Transverse colon (tissue), 4 donors: ENCODE results near the gene HSH2D. TPM values are rescaled to one million over a fixed set of nuclear protein-coding genes. Genes with fewer than 3 reads are reported as not detected.
"Not testable (repeated sequence)": the region's sequence is repeated elsewhere in the genome, so short reads cannot be mapped to it uniquely, and the experiment has no call there.

Source experiments
- DNase-seq: peaks from one replicate; pipeline ENCODE4 v3.0.0-alpha.2; 2019
- H3K27ac ChIP-seq, 4 donors: fragments of 200-600 bp; sonication (generic); 2 replicates each; pipeline ENCODE4 v1.5.1; 2016 to 2018; ENCODE audit warnings: inconsistent platforms in 4 of 4
- H3K27me3 ChIP-seq: fragments of 200-600 bp; sonication (generic); 2 replicates; pipeline ENCODE4 v1.5.1; 2017; ENCODE audit warnings: inconsistent platforms
- H3K36me3 ChIP-seq, 4 donors: fragments of 200-600 bp; sonication (generic); 2 replicates each; pipeline ENCODE4 v1.5.1; 2017 to 2019; ENCODE audit warnings: inconsistent platforms in 4 of 4
- H3K4me1 ChIP-seq, 4 donors: fragments of 200-600 bp; sonication (generic); 2 replicates each; pipeline ENCODE4 v1.5.1; 2017 to 2020; ENCODE audit warnings: inconsistent platforms in 4 of 4
- H3K4me3 ChIP-seq, 4 donors: fragments of 200-600 bp; sonication (generic); 1 replicate in 1 of 4; 2 replicates in 3 of 4; pipeline versions ENCODE4 v1.5.1 to v1.6.1; 2017 to 2019; ENCODE audit warnings: inconsistent platforms in 4 of 4
- H3K9me3 ChIP-seq, 2 donors: fragments of 200-600 bp; sonication (generic); 2 replicates each; pipeline ENCODE4 v1.5.1; 2017 to 2019; ENCODE audit warnings: inconsistent platforms in 2 of 2
- EP300 ChIP-seq: sonication (generic); formaldehyde crosslinking; IDR thresholded peaks from one replicate; pipeline ENCODE4 v1.6.1; 2017; ENCODE audit warnings: antibody characterized with exemption, low read depth
- POLR2A ChIP-seq: fragments of 450-650 bp; IDR thresholded peaks from one replicate; pipeline ENCODE4 v1.6.1; 2016; ENCODE audit warnings: antibody characterized with exemption, mild to moderate bottlenecking, moderate library complexity
- POLR2AphosphoS5 ChIP-seq, 3 donors: sonication (generic); formaldehyde crosslinking; IDR thresholded peaks; one replicate each; pipeline ENCODE4 v1.6.1; 2016; ENCODE audit warnings: antibody characterized with exemption in 3 of 3
- WGBS, 2 donors: methylation state at CpG; one replicate each; pipeline ENCODE4 v1.1.5; 2018; ENCODE audit warnings: low coverage in 1 of 2; 5-methylcytosine and 5-hydroxymethylcytosine counted together
- in situ Hi-C, 4 donors: fragments of 200-750 bp; cut with MboI; loops; one replicate each; pipeline versions ENCODE4 v1.15.0 to v1.15.1; 2017; ENCODE audit warnings: low sequenced_read_pairs in 3 of 4, low pct_ligation_motif_present in 1 of 4, low pct_unique_long_range_greater_than_20kb in 1 of 4
- intact Hi-C: fragments of 100-400 bp; cut with DNase I; formaldehyde crosslinking; loops from one replicate; pipeline ENCODE4 v1.15.1; 2023; ENCODE audit warnings: low total_unique reads
- total RNA-seq, 4 donors: library from RNA; depleted of rRNA; stranded (reverse); fragments of >200 nt; gene quantifications; one replicate each; pipeline ENCODE4 v1.1.0, GENCODE V29; 2016
- TF ChIP-seq, protein P1 (sequence below), 5 experiments: fragments of 200-600 bp in 3 of 5; fragments of 450-650 bp in 2 of 5; sonication (generic) in 3 of 5; IDR thresholded peaks; 1 replicate in 2 of 5; 2 replicates in 3 of 5; pipeline ENCODE4 v1.5.1; 2016 to 2017; ENCODE audit warnings: antibody characterized with exemption in 5 of 5, inconsistent platforms in 3 of 5, mild to moderate bottlenecking in 2 of 5, moderate library complexity in 1 of 5

Gene HSH2D
- total RNA-seq, 4 donors from 2014 or later, result 17.6 to 55.4 (median 30.8) TPM

DNA sequence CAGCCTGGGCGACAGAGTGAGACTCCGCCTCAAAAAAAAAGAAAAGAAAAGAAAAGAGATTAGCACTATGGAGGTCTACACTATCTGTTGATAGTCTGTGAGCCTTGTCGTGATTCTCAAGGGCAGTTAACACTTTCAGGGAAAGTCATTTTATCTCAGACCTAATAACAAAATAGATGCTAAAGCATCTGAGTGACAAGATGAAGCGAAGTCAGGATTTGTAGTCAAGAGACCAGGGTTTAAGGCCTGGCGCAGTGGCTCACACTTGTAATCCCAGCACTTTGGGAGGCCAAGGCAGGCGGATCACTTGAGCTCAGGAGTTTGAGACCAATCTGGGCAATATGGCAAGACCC, 45.1 kb upstream of the HSH2D start:
- peaks cover 0 to 46% (median 20%) of the 10 kb centered on the region in 4 donors for H3K4me1 ChIP-seq
- TF ChIP-seq POLR2A (no peak), EP300 (no peak)
- TF ChIP-seq, protein P1, sequence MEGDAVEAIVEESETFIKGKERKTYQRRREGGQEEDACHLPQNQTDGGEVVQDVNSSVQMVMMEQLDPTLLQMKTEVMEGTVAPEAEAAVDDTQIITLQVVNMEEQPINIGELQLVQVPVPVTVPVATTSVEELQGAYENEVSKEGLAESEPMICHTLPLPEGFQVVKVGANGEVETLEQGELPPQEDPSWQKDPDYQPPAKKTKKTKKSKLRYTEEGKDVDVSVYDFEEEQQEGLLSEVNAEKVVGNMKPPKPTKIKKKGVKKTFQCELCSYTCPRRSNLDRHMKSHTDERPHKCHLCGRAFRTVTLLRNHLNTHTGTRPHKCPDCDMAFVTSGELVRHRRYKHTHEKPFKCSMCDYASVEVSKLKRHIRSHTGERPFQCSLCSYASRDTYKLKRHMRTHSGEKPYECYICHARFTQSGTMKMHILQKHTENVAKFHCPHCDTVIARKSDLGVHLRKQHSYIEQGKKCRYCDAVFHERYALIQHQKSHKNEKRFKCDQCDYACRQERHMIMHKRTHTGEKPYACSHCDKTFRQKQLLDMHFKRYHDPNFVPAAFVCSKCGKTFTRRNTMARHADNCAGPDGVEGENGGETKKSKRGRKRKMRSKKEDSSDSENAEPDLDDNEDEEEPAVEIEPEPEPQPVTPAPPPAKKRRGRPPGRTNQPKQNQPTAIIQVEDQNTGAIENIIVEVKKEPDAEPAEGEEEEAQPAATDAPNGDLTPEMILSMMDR (IDR thresholded peaks at IDR 0.05), result no peak
- no peaks in the 10 kb centered on the region for H3K9me3 ChIP-seq
- 73 to 81% methylated on average over 5 to 6 of the region's 6 CpGs for WGBS, 2 donors
- peak overlapping the region; percentile 71 to 79 (median 73) for H3K27ac ChIP-seq
- in situ Hi-C loops (no loop called here), intact Hi-C loops (no loop called here)
- no peak for DNase-seq
- no peak overlapping the region for H3K4me3 ChIP-seq
- no peaks in the 10 kb centered on the region for H3K27me3 ChIP-seq
- peaks cover 0 to 83% (median 31%) of the 10 kb centered on the region in 4 donors for H3K36me3 ChIP-seq

DNA sequence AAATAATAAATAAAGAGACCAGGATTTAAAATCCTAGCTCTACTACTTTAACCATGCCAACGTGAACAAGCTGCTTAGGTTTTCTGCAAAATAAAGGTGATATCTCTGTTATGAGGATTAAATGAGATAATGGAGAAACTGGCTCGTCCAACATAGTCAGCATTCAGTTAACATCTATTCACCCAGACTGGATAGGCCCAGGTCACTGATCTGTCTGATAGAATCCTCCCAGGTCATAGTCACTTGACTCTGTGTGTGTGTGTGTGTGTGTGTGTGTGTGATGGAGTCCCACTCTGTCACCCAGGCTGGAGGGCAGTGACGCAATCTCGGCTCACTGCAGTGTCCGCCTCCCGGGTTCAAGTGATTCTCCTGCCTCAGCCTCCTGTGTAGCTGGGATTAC, 44.7 kb upstream of the HSH2D start:
- no peak overlapping the region for H3K4me3 ChIP-seq
- no peak for DNase-seq
- peaks cover 0 to 44% (median 18%) of the 10 kb centered on the region in 4 donors for H3K4me1 ChIP-seq
- TF ChIP-seq POLR2A, result no peak
- TF ChIP-seq POLR2AphosphoS5 (IDR thresholded peaks at IDR 0.05), result no peak
- H3K27me3 ChIP-seq, result no peaks in the 10 kb centered on the region
- in situ Hi-C loops (no loop called here), intact Hi-C loops (no loop called here)
- H3K27ac ChIP-seq, result peak overlapping the region in 3 of 4 donors; percentile 71 to 79 (median 74)
- H3K9me3 ChIP-seq, result no peaks in the 10 kb centered on the region
- WGBS, 2 donors, result 90 to 96% methylated on average over 2 to 6 of the region's 6 CpGs
- H3K36me3 ChIP-seq, result peaks cover 0 to 83% (median 30%) of the 10 kb centered on the region in 4 donors

DNA sequence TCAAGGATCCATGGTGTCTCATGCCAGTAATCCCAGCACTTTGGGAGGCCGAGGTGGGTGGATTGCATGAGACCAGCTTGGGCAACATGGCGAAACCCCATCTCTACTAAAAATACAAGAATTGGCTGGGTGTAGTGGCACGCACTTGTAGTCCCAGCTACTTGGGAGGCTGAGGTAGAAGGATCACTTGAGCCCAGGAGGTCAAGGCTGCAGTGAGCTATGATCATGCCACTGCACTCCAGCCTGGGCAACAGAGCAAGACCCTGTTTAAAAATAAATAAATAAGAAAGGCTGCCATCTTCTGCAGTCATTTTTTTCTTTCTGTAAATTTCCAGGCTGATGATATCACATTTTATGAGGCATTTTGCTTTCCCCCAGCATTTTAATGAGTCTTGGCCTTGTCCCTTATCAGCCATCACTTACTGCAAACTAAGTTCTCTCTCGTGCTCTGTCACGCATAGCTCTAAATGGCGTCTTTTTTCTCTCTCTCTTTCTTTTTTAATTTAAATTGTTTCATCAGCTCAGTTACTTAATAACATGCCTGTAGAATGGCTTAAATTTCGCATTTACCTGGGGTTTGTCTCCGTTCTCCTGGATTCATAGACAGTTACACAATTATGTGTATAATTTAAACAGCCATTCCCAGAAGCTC, 44.0 kb upstream of the HSH2D start:
- H3K9me3 ChIP-seq, in situ Hi-C loops, H3K27me3 ChIP-seq, DNase-seq, H3K4me3 ChIP-seq, intact Hi-C loops: not testable (repeated sequence)
- H3K36me3 ChIP-seq, result peaks cover 0 to 76% (median 27%) of the 10 kb centered on the region in 4 donors
- peak overlapping the region in 2 of 4 donors; percentile 4 to 71 for H3K27ac ChIP-seq
- WGBS, 2 donors, result 93 to 94% methylated on average over 5 to 8 of the region's 8 CpGs
- H3K4me1 ChIP-seq, result peaks cover 0 to 38% (median 14%) of the 10 kb centered on the region in 4 donors

DNA sequence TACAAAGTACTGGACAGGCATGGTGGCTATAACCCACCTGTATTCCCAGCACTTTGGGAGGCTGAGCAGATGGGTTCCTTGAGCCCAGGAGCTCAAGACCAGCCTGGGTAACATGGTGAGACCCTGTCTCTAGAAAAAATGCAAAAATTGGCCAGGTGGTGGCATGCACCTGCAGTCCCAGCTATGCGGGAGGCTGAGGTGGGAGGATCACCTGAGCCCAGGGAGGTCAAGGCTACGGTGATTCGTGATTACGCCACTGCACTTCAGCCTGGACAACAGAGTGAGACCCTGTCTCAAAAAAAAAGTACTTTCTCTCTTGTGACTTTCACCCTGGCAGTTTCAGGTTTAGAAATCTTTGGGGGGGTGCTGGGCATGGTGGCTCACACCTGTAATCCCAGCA, 43.0 kb upstream of the HSH2D start:
- WGBS, 2 donors, result 94% methylated on average over 4 of the region's 4 CpGs; no CpG with 5 or more reads in 1 of the 2 donors
- intact Hi-C loops, result no loop called here
- Histone ChIP-seq H3K27ac (no peak overlapping the region), H3K27me3 (no peaks in the 10 kb centered on the region), H3K36me3 (peaks cover 0 to 66% (median 22%) of the 10 kb centered on the region in 4 donors), H3K4me1 (peaks cover under 1 to 37% (median 17%) of the 10 kb centered on the region in 4 donors), H3K4me3 (no peak overlapping the region), H3K9me3 (no peaks in the 10 kb centered on the region)
- DNase-seq, result no peak
- no peak for TF ChIP-seq POLR2AphosphoS5 (IDR thresholded peaks at IDR 0.05)
- TF ChIP-seq, protein P1 (IDR thresholded peaks at IDR 0.05), result no peak
- TF ChIP-seq POLR2A, result no peak
- TF ChIP-seq EP300, result no peak
- in situ Hi-C loops, result no loop called here

DNA sequence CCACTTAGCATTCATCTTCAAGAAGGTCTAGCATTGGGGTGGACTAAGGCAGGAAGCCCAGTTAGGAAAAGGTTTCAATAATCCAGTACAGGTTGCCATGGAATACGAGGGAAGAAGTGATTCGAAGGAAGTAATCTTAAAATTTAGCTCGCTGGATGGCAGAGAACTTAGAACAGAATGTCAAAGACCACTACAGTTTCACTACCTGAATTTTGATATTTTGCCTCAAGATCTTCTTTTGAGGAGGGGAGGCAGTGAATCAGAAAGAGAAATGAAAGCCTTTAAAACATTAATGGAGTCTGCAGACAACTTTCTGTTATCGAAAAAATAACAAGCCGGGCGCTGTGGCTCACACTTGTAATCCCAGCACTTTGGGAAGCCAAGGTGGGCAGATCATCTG, 38.8 kb upstream of the HSH2D start:
- Histone ChIP-seq H3K4me3 (no peak overlapping the region), H3K36me3 (peaks cover 0 to 39% (median 19%) of the 10 kb centered on the region in 4 donors), H3K9me3 (no peaks in the 10 kb centered on the region), H3K27me3 (no peaks in the 10 kb centered on the region), H3K4me1 (peaks cover 4 to 12% (median 11%) of the 10 kb centered on the region in 4 donors), H3K27ac (peak overlapping the region; percentile 26 to 55 (median 48))
- in situ Hi-C loops, result no loop called here
- 88% methylated on average over 6 of the region's 6 CpGs for WGBS, 2 donors
- intact Hi-C loops, result no loop called here
- no peak for DNase-seq
- no peak for TF ChIP-seq EP300
- no peak for TF ChIP-seq POLR2AphosphoS5 (IDR thresholded peaks at IDR 0.05)
- no peak for TF ChIP-seq POLR2A
- TF ChIP-seq, protein P1 (IDR thresholded peaks at IDR 0.05), result no peak
